B cell (primary cell): Measurements from ENCODE around the gene MGA. TPM values are rescaled to one million over a fixed set of nuclear protein-coding genes. Genes with fewer than 3 reads are reported as not detected.

Experiments
- ATAC-seq: fragments of 200-7000 bp; cut with Tn5 transposase; one replicate; pipeline ENCODE4 v1.10.0; 2021; ENCODE audit warnings: low read depth, mild to moderate bottlenecking, moderate number of reproducible peaks, moderate library complexity
- CTCF ChIA-PET: fragments of 350-600 bp; sonication (Branson Sonifier 250); formaldehyde crosslinking; loops from one replicate; lab custom pipeline; 2021; ENCODE audit warnings: antibody characterized with exemption, inconsistent platforms; lab: Charles Lee
- POLR2A ChIA-PET: fragments of 350-600 bp; sonication (Branson Sonifier 250); formaldehyde crosslinking; loops from one replicate; lab custom pipeline; 2021; ENCODE audit warnings: antibody characterized with exemption; lab: Charles Lee
- DNase-seq: peaks from one replicate; pipeline ENCODE4 v3.0.0; 2013
- H2AFZ ChIP-seq: 2 replicates; pipeline ENCODE4 v1.6.1; 2012; ENCODE audit warnings: mild to moderate bottlenecking, low read depth, low read length; ENCODE audit not compliant: insufficient read depth, poor library complexity, severe bottlenecking
- H3K27ac ChIP-seq, 2 donors: 1 replicate in 1 of 2; 2 replicates in 1 of 2; pipeline ENCODE4 v1.5.1; 2012 to 2013; ENCODE audit warnings: low read length in 2 of 2, mild to moderate bottlenecking in 2 of 2, moderate library complexity in 1 of 2
- H3K27me3 ChIP-seq, 4 experiments: fragments of 200-600 bp in 1 of 4; sonication (generic) in 1 of 4; replicated peaks in 1 of 4; 1 replicate in 2 of 4; 2 replicates in 2 of 4; pipeline versions ENCODE4 v1.6.1 to v1.7.0; 2013 to 2016; ENCODE audit warnings: low read length in 3 of 4, mild to moderate bottlenecking in 2 of 4, mixed read lengths in 1 of 4, moderate library complexity in 1 of 4; ENCODE audit not compliant: insufficient read depth in 4 of 4, control insufficient read depth in 3 of 4; ENCODE audit errors: control extremely low read depth in 1 of 4
- H3K36me3 ChIP-seq, 2 experiments: replicated peaks in 1 of 2; 1 replicate in 1 of 2; 2 replicates in 1 of 2; pipeline versions ENCODE4 v1.6.1 to v1.7.1; 2013; ENCODE audit warnings: low read length in 1 of 2; ENCODE audit not compliant: insufficient read depth in 2 of 2, control insufficient read depth in 1 of 2; ENCODE audit errors: control extremely low read depth in 1 of 2, extremely low read depth in 1 of 2
- H3K4me1 ChIP-seq, 2 donors: fragments of 200-600 bp in 1 of 2; sonication (generic) in 1 of 2; 1 replicate in 1 of 2; 2 replicates in 1 of 2; pipeline versions ENCODE4 v1.5.1 to v1.6.1; 2013 to 2017; ENCODE audit warnings: low read length in 2 of 2; ENCODE audit not compliant: control insufficient read depth in 2 of 2, insufficient read depth in 2 of 2
- H3K4me2 ChIP-seq: replicated peaks from 2 replicates; pipeline ENCODE3; 2012; ENCODE audit warnings: mild to moderate bottlenecking, low read depth, low read length; ENCODE audit not compliant: poor library complexity, severe bottlenecking
- H3K4me3 ChIP-seq, 5 experiments: fragments of 200-600 bp in 1 of 5; sonication (generic) in 1 of 5; 1 replicate in 3 of 5; 2 replicates in 2 of 5; pipeline versions ENCODE4 v1.5.1 to v1.7.0; 2011 to 2016; ENCODE audit warnings: low read length in 4 of 5, mild to moderate bottlenecking in 4 of 5, low read depth in 2 of 5, control low read depth in 1 of 5, moderate library complexity in 1 of 5; ENCODE audit not compliant: insufficient read depth in 1 of 5; ENCODE audit errors: control extremely low read depth in 1 of 5, extremely low read depth in 1 of 5
- H3K79me2 ChIP-seq: fragments of 200-600 bp; sonication (generic); one replicate; pipeline ENCODE4 v1.6.0; 2016; ENCODE audit warnings: low read length; ENCODE audit not compliant: control insufficient read depth, insufficient read depth
- H3K9ac ChIP-seq: fragments of 200-600 bp; sonication (generic); 2 replicates; pipeline ENCODE4 v1.6.1; 2017; ENCODE audit warnings: mild to moderate bottlenecking, low read length, moderate library complexity
- H3K9me3 ChIP-seq, 3 donors: one replicate each; pipeline versions ENCODE4 v1.6.1 to v1.7.1; 2013; ENCODE audit warnings: low read length in 2 of 3; ENCODE audit not compliant: control insufficient read depth in 2 of 3, insufficient read depth in 1 of 3; ENCODE audit errors: control extremely low read depth in 1 of 3
- H4K20me1 ChIP-seq: 2 replicates; pipeline ENCODE4 v1.6.0; 2012; ENCODE audit warnings: mild to moderate bottlenecking, low read length; ENCODE audit not compliant: insufficient read depth, control insufficient read depth, poor library complexity, severe bottlenecking
- H3K27ac Mint-ChIP-seq: one replicate; pipeline ENCODE4 v1.8.0; 2021; ENCODE audit warnings: mixed read lengths
- H3K27me3 Mint-ChIP-seq: one replicate; pipeline ENCODE4 v1.8.0; 2021; ENCODE audit warnings: mixed read lengths
- H3K4me1 Mint-ChIP-seq: one replicate; pipeline ENCODE4 v1.8.0; 2021; ENCODE audit warnings: mixed read lengths
- H3K4me3 Mint-ChIP-seq: one replicate; pipeline ENCODE4 v1.8.0; 2021; ENCODE audit warnings: mixed read lengths
- H3K9me3 Mint-ChIP-seq: one replicate; pipeline ENCODE4 v1.8.0; 2022; ENCODE audit warnings: mixed read lengths; ENCODE audit not compliant: insufficient read depth
- EZH2 ChIP-seq: IDR thresholded peaks from 2 replicates; pipeline ENCODE4 v1.6.1; 2012; ENCODE audit warnings: borderline replicate concordance, low read depth, mild to moderate bottlenecking, moderate library complexity, low read length; ENCODE audit not compliant: insufficient read depth, poor library complexity, severe bottlenecking
- WGBS: methylation state at CpG from one replicate; pipeline ENCODE4 v1.1.5; 2013; ENCODE audit warnings: missing lambda C conversion rate; ENCODE audit not compliant: insufficient coverage; 5-methylcytosine and 5-hydroxymethylcytosine counted together
- intact Hi-C: fragments of 100-400 bp; cut with micrococcal nuclease; formaldehyde crosslinking; loops from one replicate; pipeline ENCODE4 v1.10.0; 2022
- polyA plus RNA-seq: library from polyadenylated mRNA; depleted of rRNA; stranded (reverse); fragments of >200 nt; gene quantifications from 2 replicates; pipeline ENCODE4 v1.2.3, GENCODE V29; 2012
- total RNA-seq, 2 donors: library from RNA; stranded (reverse); fragments of 120-200 nt in 1 of 2; gene quantifications; 1 replicate in 1 of 2; 2 replicates in 1 of 2; pipeline versions ENCODE4 v1.2.3 to v1.2.4, GENCODE V29; 2013 to 2022
- TF ChIP-seq, protein P1 (sequence below): fragments of 200-600 bp; IDR thresholded peaks from one replicate; pipeline ENCODE4 v1.8.0; 2022; ENCODE audit warnings: antibody characterized with exemption, mild to moderate bottlenecking

Gene MGA
- total and polyA plus RNA-seq, 2 donors (not counting 1 experiment from before 2014, with no cell fraction given): 5.4 to 79.7 TPM

DNA sequence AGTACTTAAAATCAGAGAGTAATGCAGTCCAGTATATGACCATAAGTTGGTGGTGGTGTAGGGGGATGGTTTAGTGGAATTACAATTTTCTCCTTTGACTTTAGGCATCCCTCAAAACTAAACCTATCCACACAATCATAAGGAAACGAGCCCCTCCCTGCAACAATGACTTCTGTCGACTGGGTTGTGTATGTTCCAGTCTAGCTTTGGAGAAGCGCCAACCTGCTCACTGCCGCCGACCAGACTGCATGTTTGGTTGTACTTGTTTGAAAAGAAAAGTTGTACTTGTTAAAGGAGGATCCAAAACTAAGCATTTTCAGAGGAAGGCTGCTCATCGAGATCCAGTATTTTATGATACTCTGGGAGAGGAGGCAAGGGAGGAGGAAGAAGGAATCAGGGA, 52.8 kb downstream of the MGA start:
- peaks cover 20% of the 10 kb centered on the region for H3K79me2 ChIP-seq
- Mint-ChIP-seq H3K27me3 (no peaks in the 10 kb centered on the region), H3K27ac (no peak overlapping the region), H3K4me1 (no peaks in the 10 kb centered on the region), H3K9me3 (no peaks in the 10 kb centered on the region), H3K4me3 (no peak overlapping the region)
- 98% methylated on average over 4 of the region's 6 CpGs for WGBS
- H3K36me3 ChIP-seq: peaks cover 0 to 58% of the 10 kb centered on the region in 2 experiments
- H3K4me2 ChIP-seq: no peak overlapping the region
- intact Hi-C loops: no loop called here
- ChIA-PET POLR2A (no interaction called here), CTCF (interaction anchor here (0.8 kb wide), 1 partner anchor 17 kb away, joined by 3 read pairs; no protein-coding TSS in a partner anchor)
- no peaks in the 10 kb centered on the region for H4K20me1 ChIP-seq
- ATAC-seq (no peak), DNase-seq (no peak)
- no peaks in the 10 kb centered on the region for H3K4me1 ChIP-seq
- H2AFZ ChIP-seq: no peak overlapping the region
- H3K4me3 ChIP-seq: no peak overlapping the region
- TF ChIP-seq EZH2: no peak
- TF ChIP-seq, protein P1, sequence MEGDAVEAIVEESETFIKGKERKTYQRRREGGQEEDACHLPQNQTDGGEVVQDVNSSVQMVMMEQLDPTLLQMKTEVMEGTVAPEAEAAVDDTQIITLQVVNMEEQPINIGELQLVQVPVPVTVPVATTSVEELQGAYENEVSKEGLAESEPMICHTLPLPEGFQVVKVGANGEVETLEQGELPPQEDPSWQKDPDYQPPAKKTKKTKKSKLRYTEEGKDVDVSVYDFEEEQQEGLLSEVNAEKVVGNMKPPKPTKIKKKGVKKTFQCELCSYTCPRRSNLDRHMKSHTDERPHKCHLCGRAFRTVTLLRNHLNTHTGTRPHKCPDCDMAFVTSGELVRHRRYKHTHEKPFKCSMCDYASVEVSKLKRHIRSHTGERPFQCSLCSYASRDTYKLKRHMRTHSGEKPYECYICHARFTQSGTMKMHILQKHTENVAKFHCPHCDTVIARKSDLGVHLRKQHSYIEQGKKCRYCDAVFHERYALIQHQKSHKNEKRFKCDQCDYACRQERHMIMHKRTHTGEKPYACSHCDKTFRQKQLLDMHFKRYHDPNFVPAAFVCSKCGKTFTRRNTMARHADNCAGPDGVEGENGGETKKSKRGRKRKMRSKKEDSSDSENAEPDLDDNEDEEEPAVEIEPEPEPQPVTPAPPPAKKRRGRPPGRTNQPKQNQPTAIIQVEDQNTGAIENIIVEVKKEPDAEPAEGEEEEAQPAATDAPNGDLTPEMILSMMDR: no peak
- no peaks in the 10 kb centered on the region for H3K9me3 ChIP-seq
- H3K27me3 ChIP-seq: no peaks in the 10 kb centered on the region
- no peak overlapping the region for H3K9ac ChIP-seq
- no peak overlapping the region for H3K27ac ChIP-seq

DNA sequence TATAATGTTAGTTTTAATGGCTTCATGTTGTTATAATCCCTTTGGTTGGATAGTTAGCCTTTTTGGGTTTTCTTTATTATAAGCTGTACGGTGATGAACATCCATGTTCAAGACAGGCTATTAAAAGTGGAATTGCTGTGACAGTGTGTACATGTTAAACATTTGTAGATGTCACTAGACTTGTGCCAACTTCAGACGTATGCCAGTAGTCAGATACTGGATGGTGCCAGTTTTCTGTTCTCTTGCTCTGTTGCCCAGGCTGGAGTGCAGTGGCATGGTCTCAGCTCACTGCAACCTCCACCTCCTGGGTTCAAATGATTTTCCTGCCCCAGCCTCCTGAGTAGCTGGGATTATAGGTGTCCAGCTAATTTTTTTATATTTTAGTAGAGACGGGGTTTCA, 54.1 kb downstream of the MGA start:
- ATAC-seq (no peak), DNase-seq (no peak)
- H3K27me3 Mint-ChIP-seq: no peaks in the 10 kb centered on the region
- H3K4me3 Mint-ChIP-seq: no peak overlapping the region
- Histone ChIP-seq H3K9me3 (no peaks in the 10 kb centered on the region), H4K20me1 (no peaks in the 10 kb centered on the region), H3K4me2 (no peak overlapping the region), H3K4me3 (no peak overlapping the region), H3K27me3 (no peaks in the 10 kb centered on the region), H3K36me3 (peaks cover 2 to 49% of the 10 kb centered on the region in 2 experiments), H2AFZ (no peak overlapping the region), H3K4me1 (no peaks in the 10 kb centered on the region), H3K79me2 (peaks cover 15% of the 10 kb centered on the region), H3K9ac (no peak overlapping the region), H3K27ac (no peak overlapping the region)
- ChIA-PET POLR2A (no interaction called here), CTCF (interaction anchor here (0.8 kb wide), 1 partner anchor 39 kb away, joined by 4 read pairs; no protein-coding TSS in a partner anchor)
- H3K27ac Mint-ChIP-seq: no peak overlapping the region
- 94% methylated on average over 2 of the region's 3 CpGs for WGBS
- no peaks in the 10 kb centered on the region for H3K4me1 Mint-ChIP-seq
- TF ChIP-seq, protein P1: no peak
- no peak for TF ChIP-seq EZH2
- intact Hi-C loops: no loop called here
- H3K9me3 Mint-ChIP-seq: no peaks in the 10 kb centered on the region
